Adrenal gland (tissue), 5 donors: ENCODE results near the gene CCDC51.

Source experiments
- CTCF ChIP-seq, 6 experiments: fragments of 450-650 bp in 4 of 6; fragments of 200-600 bp in 2 of 6; sonication (generic) in 1 of 6; IDR thresholded peaks; 1 replicate in 5 of 6; 2 replicates in 1 of 6; pipeline versions ENCODE4 v1.5.1 to v1.8.0; 2016 to 2021; ENCODE audit warnings: antibody characterized with exemption in 6 of 6, mild to moderate bottlenecking in 2 of 6, moderate library complexity in 1 of 6
- POLR2A ChIP-seq, 2 donors: fragments of 450-650 bp; IDR thresholded peaks; one replicate each; pipeline ENCODE4 v1.6.1; 2017; ENCODE audit warnings: antibody characterized with exemption in 2 of 2, mild to moderate bottlenecking in 2 of 2, moderate library complexity in 1 of 2
- donor health status: DM: no; HTN: no; CAD: no.

- TF ChIP-seq CTCF (IDR thresholded peaks at IDR 0.05): no peak
- TF ChIP-seq POLR2A (IDR thresholded peaks at IDR 0.05): no peak
Observed at GRCh38 chr3:48432411-48433371, 7.2 kb downstream of the CCDC51 start.
